Activated effector memory CD4-positive, alpha-beta T cell treated with anti-CD3 and anti-CD28 coated beads, Interleukin-2, amount 50 U/mL, for 16 hours (primary cell): ENCODE results near the gene HCFC1R1.
"Not testable (repeated sequence)": the region's sequence is repeated elsewhere in the genome, so short reads cannot be mapped to it uniquely, and the experiment has no call there.

ENCODE experiments used
- DNase-seq: peaks from one replicate; pipeline ENCODE4 v3.0.0-alpha.2; 2020

The HCFC1R1 gene

GRCh38 chr16:3056336-3057180 lies 32.8 kb upstream of the HCFC1R1 start:
- DNase-seq: no peak

- not testable (repeated sequence) for DNase-seq
Observed at GRCh38 chr16:3055734-3056115, 32.0 kb upstream of the HCFC1R1 start.

- DNase-seq: no peak
Observed at GRCh38 chr16:3054965-3055733, 31.4 kb upstream of the HCFC1R1 start.

DNA sequence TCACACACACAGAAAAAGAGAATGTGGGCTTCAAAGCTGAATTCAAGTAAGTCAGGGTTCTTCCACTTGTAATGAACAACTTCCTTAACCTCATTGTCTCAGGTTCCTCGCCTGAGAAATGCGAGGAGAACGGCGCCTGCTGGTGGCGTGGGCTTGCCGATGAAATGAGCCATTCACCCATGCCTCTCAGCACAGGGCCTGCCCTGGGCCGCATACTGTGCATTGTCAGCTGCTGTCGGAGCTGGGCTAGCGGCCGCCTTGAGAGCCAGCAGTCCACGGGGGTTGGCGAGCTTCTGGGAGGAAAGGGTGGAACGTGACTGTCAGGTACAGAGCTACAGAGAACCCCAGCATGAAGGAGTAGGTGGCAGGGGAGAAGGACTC lies 29.6 kb upstream of the HCFC1R1 start:
- not testable (repeated sequence) for DNase-seq

GRCh38 chr16:3052571-3053329 lies 29.0 kb upstream of the HCFC1R1 start:
- DNase-seq: not testable (repeated sequence)

DNA sequence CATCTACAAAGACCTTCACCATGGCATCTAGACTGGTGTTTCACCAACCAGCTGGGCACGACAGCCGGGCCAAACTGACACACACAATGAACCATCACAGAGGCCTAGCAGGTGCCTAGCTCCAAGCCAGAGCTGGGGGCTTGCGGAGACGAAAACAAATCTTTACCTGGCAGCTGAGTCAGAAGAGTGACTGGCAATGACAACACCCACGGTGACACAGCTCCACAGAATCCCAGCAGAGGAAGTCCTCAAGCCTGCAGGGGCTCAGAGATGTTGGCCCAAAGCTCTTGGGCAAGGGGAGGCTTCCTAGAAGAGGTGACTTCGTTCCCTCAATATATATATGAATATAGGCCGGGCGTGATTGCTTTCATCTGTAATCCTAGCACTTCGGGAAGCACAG lies 27.8 kb upstream of the HCFC1R1 start:
- no peak for DNase-seq

DNA sequence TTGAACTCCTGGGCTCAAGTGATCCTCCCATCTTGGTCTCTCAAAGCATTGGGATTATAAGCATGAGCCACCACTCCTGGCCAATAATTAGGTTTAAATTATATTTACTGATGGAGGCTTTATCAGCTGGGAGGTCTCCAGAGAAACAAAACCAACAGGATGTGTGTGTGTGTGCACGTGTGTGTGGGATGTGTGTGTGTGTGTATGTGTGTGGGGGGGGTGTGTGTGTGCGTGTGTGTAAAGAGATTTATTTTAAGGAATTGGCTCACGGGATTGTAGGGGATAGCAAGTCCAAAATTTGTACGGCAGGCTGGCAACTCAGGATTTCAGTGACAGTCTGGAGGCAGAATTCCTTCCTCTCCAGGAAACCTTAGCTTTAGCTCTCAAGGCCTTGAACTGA lies 27.3 kb upstream of the HCFC1R1 start:
- no peak for DNase-seq

- DNase-seq: no peak
Observed at GRCh38 chr16:3050487-3050886, 26.7 kb upstream of the HCFC1R1 start.

DNA sequence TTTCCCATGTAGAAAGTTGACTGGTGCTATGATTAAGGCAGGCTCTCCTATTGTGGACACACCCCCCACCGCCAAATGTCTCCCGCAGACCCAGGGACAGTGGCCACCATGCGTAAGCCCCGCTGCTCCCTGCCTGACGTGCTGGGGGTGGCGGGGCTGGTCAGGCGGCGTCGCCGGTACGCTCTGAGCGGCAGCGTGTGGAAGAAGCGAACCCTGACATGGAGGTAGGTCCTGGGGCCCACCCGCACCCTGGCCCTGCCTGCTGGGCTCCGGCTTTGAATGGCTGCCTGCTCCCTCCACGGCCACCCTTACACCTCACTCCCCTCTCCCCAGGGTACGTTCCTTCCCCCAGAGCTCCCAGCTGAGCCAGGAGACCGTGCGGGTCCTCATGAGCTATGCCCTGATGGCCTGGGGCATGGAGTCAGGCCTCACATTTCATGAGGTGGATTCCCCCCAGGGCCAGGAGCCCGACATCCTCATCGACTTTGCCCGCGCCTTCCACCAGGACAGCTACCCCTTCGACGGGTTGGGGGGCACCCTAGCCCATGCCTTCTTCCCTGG lies 26.3 kb upstream of the HCFC1R1 start:
- DNase-seq: no peak

- no peak for DNase-seq
Observed at GRCh38 chr16:3047387-3047720, 23.6 kb upstream of the HCFC1R1 start.

DNA sequence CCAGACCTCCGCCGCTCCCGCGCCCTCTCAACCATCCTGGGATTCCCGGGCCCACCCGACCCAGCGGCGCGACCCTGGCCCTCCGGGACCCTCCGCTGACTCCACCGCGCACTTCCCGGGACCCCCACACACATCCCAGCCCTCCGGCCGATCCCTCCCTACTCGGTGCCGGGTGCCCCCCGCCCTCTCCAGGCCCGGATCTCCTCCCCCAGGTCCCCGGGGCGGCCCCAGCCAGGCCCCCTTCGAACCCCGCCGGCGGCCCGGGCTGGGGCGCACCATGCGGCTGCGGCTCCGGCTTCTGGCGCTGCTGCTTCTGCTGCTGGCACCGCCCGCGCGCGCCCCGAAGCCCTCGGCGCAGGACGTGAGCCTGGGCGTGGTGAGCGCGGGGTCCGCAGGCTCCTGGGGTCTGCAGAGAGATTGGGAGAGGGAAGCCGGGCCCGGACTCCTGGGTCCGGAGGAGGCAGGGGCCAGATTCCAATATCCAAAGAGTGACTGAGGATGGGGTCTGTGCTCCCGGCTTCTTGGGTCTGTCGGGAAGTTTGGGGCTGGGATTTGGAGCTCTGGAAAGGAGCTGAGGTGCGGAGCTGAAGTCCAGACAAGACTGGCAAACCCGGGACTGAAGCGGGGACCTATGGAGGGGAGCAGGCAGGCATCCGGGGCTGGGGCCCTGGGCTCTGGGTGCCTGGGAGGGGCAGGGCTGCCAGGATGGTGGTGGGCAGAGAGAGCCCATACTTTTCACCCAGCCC lies 23.1 kb upstream of the HCFC1R1 start:
- no peak for DNase-seq

- DNase-seq: no peak
Observed at GRCh38 chr16:3045758-3046640, 22.3 kb upstream of the HCFC1R1 start, which contains the start of gene MMP25. MMP25 (plus strand) TSS chr16:3046561; CDS start chr16:3046918, 357 bp downstream.

- DNase-seq: no peak
Observed at GRCh38 chr16:3044708-3045107, 21.0 kb upstream of the HCFC1R1 start.

GRCh38 chr16:3042376-3042775 lies 18.6 kb upstream of the HCFC1R1 start:
- DNase-seq: no peak

GRCh38 chr16:3038896-3039295 lies 15.2 kb upstream of the HCFC1R1 start:
- DNase-seq: no peak

DNA sequence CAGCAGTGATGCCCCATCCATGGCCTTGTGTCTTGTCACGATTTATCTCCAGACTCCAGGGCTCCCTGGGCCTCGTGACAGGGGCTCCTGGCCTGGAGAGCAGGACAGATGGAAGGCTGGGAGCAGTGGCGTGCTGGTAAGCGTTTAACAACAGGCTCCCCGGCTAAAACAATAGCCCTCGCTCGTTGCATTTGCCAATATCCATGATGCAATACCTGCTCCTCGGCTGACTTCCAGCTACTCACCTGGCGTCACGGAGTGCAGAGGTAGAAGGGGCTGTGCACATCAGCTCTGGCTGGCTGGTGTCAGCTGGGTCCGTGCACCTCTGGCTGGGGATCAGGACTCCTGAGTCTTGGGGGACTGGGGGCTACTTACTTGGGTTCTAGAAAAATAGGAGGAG lies 14.5 kb upstream of the HCFC1R1 start:
- no peak for DNase-seq

DNA sequence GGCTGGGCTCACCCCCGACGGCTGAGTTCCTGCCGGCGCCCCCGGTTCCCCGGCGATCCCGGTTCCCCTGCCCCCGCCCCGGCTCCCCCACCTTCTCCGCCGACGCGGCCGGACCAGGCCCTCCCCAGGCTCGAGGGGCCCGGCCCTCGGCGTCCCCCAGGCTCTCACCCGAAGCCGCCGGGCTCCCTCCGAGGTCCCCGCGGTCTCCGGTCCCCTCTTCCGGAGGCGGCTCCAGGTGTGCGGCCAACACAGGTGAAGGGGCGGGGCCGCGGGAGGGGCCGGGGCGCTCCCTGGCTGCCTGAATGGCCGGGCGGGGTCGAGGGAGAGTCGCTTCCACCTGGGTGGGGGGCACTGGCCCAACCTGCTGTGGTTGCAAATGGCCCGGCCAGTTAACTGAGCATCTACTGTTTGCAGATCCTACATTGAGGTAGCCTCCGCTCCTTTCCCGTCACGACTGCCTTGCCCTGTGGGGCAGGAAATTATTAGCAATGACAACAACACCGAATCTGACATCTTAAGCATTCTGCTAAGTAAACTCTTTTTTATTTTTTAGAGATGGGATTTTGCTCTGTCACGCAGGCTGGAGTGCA lies 13.1 kb upstream of the HCFC1R1 start, which contains the start of gene BICDL2:
Gene BICDL2, minus strand, starts transcription at position 219 of the 590 bp plus-strand sequence. CDS start 1,448 bp downstream, outside the sequence.
- DNase-seq: no peak

GRCh38 chr16:3035972-3036725 lies 12.4 kb upstream of the HCFC1R1 start:
- DNase-seq: no peak

GRCh38 chr16:3035289-3035971 lies 11.7 kb upstream of the HCFC1R1 start:
- no peak for DNase-seq
